Lower leg skin (tissue), 3 donors: ENCODE results near the gene CKB.

ENCODE experiments used
- POLR2A ChIP-seq, 2 donors: fragments of 450-650 bp; IDR thresholded peaks; one replicate each; pipeline ENCODE4 v1.6.1; 2016 to 2017; ENCODE audit warnings: antibody characterized with exemption in 2 of 2, mild to moderate bottlenecking in 1 of 2, moderate library complexity in 1 of 2
- TF ChIP-seq, protein P1 (sequence below), 3 donors: fragments of 450-650 bp; IDR thresholded peaks; one replicate each; pipeline ENCODE4 v1.5.1; 2016; ENCODE audit warnings: antibody characterized with exemption in 3 of 3, mild to moderate bottlenecking in 3 of 3, moderate library complexity in 2 of 3

DNA sequence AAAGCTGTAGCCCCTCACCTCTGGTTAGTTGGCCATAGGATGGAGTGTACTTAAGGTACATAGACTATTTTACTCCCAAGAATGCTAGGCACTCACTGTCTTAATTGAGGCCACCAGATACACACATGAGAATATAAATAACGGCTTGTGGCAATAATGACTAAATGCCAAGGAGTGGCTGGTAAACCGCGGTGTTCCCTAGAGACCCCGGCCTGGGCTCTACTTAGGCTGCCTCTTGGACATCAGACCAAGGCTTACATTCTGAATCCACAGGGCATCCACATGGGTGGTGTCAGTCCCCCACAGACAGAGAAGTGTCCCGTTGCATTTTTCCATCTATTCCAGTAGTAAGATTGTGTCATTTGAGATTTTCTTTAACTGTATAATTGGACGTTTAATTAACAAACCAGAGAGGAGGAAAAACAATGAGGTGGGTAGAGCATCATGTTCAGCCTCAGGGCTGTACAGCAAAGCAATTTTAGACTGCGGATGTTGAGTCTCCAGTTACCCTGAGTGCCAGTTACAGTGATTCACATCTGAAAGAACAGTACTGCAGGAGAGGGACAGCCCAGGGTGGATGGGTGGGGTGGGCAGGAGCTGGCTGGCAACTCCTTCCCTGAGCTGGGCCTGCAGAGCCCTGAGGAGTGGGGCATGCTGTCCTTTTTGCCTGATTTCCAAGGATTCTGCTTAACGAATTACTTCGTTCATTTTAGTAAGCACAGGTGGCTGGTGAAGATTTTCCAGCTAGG lies 20.5 kb downstream of the CKB start:
- TF ChIP-seq, protein P1, sequence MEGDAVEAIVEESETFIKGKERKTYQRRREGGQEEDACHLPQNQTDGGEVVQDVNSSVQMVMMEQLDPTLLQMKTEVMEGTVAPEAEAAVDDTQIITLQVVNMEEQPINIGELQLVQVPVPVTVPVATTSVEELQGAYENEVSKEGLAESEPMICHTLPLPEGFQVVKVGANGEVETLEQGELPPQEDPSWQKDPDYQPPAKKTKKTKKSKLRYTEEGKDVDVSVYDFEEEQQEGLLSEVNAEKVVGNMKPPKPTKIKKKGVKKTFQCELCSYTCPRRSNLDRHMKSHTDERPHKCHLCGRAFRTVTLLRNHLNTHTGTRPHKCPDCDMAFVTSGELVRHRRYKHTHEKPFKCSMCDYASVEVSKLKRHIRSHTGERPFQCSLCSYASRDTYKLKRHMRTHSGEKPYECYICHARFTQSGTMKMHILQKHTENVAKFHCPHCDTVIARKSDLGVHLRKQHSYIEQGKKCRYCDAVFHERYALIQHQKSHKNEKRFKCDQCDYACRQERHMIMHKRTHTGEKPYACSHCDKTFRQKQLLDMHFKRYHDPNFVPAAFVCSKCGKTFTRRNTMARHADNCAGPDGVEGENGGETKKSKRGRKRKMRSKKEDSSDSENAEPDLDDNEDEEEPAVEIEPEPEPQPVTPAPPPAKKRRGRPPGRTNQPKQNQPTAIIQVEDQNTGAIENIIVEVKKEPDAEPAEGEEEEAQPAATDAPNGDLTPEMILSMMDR (IDR thresholded peaks at IDR 0.05) = no peak
- no peak for TF ChIP-seq POLR2A (IDR thresholded peaks at IDR 0.05)
